ENCODE data around the gene LMCD1.

- TF ChIP-seq CTCF (IDR thresholded peaks at IDR 0.05; ENCODE audit: borderline replicate concordance, extremely low read depth, low read length, poor library complexity, severe bottlenecking) (no peak), EZH2 (IDR thresholded peaks at IDR 0.05; ENCODE audit: borderline replicate concordance, low read depth, low read length, severe bottlenecking) (no peak)
Measured at GRCh38 chr3:8617921-8618320, 116.3 kb downstream of the LMCD1 start.
